ENCODE measurements around the gene BASP1.

GRCh38 chr5:17234374-17234773, 16.9 kb downstream of the BASP1 start:
- TF ChIP-seq GATA2 (IDR thresholded peaks at IDR 0.05; ENCODE audit: low read depth, low read length): no peak
- no peak for TF ChIP-seq GATA3 (IDR thresholded peaks at IDR 0.05; ENCODE audit: low read depth, low read length)

Data from SH-SY5Y (cell line).